Ureter (tissue), 1 donor: Measurements from ENCODE around the gene PDE4DIP. TPM values are rescaled to one million over a fixed set of nuclear protein-coding genes. Genes with fewer than 3 reads are reported as not detected.
"Not testable (repeated sequence)": the region's sequence is repeated elsewhere in the genome, so short reads cannot be mapped to it uniquely, and the experiment has no call there.

Experiments
- DNase-seq: peaks from one replicate; pipeline ENCODE4 v3.0.0-alpha.2; 2020; ENCODE audit warnings: low spot score
- total RNA-seq: library from RNA; stranded (reverse); gene quantifications from one replicate; pipeline ENCODE4 v1.2.4, GENCODE V29; 2023
- donor health status: DM: yes; HTN: yes; CAD: no.

PDE4DIP gene
- total RNA-seq, 1 donor from 2014 or later = 46.2 TPM

- not testable (repeated sequence) for DNase-seq
These were observed 76.8 kb downstream of the PDE4DIP start for GRCh38 chr1:148921047-148921446.

- not testable (repeated sequence) for DNase-seq
These were observed 79.6 kb downstream of the PDE4DIP start for GRCh38 chr1:148923798-148924197.

DNA sequence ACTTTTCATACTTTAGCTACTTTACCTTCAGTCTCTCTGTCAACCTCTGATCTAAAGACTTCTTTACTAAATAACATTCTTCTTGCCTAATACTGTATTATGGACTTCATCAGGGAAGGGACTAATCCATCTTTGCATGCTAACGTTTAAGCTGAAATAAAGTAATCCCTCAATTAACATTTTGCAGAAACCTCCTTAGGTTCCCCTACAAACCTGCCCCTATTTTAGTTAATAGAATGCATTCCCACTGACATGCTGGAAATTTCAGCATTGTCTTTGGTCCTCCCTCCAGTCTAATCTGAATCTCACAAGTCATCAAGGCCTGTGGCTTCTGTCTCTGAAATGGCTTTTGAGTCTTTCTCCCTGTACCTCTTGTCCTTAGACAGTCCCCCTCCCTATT is 83.4 kb downstream of the PDE4DIP start:
- not testable (repeated sequence) for DNase-seq

- DNase-seq = not testable (repeated sequence)
These were observed 85.0 kb downstream of the PDE4DIP start for GRCh38 chr1:148929253-148929652.

DNA sequence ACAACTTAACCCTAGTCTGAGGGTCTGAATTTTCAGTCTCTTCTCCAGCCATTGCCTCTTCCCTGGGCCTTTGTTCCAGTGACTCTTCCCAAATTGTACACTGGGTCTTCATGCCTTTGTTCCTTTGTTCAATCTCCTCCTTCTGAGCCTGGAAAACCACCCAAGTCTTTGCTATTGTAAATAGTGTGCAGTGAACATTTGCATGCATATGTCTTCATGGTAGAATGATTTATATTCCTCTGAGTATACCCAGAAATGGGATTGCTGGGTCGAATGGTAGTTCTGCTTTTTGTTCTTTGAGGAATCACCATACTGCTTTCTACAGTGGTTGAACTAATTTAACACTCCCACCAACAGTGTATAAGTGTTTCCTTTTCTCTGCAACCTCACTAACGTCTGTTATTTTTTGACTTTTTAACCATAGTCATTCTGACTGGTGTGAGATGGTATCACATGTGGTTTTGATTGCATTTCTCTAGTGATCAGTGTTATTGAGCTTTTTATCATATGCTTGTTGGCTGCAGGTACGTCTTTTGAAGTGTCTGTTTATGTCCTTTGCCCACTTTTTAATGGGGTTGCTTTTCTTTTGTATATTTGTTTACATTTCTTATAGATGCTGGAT is 91.3 kb downstream of the PDE4DIP start:
- not testable (repeated sequence) for DNase-seq

GRCh38 chr1:148942906-148943305 is 98.7 kb downstream of the PDE4DIP start:
- not testable (repeated sequence) for DNase-seq

- not testable (repeated sequence) for DNase-seq
These were observed 100.9 kb downstream of the PDE4DIP start for GRCh38 chr1:148945130-148945529.

- DNase-seq = not testable (repeated sequence)
These were observed 104.5 kb downstream of the PDE4DIP start for GRCh38 chr1:148948768-148949167.

DNA sequence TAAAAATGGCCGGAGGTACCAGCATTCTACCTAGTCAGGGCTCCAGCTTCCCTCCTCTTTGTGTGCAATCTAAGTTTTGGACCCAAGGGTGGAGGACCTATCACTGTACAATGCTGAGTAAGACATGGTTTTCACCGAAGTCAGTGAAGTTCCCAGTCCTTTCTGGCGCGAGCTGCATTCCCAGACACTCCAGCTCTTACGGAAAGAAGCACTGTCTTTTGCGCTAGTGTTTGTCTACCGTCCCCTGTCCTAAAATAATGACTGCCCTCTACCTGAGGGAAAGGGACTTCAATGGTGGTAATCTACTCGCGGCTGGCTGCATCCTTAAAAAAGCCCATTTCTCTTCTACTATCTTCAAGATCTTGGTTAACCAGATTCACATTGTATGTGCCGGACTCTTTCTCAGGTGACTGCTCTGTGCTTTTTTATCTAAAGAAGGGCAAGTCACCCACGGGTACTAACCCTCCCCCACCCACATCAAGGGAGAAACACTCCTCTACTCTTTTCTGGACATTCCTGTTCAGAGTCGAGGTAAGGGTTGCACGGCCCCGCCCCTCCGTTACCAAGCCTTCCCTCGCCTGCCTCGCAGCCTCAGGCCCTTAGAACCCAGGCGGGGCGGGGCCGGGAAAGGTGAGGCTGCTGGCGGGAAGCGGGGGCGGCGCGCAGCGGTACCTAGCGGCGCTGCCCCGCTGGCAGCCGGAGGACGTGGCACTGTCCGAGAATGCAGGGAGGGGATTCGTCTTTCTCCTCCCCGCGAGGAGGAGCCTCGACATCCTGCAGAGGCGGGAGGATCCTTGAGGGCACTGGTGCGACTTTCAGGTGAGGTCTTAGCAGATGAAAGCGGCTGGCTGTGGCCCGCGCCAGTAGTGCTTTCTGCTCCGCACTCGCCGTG is 107.4 kb downstream of the PDE4DIP start:
- DNase-seq = peak; percentile 71

DNA sequence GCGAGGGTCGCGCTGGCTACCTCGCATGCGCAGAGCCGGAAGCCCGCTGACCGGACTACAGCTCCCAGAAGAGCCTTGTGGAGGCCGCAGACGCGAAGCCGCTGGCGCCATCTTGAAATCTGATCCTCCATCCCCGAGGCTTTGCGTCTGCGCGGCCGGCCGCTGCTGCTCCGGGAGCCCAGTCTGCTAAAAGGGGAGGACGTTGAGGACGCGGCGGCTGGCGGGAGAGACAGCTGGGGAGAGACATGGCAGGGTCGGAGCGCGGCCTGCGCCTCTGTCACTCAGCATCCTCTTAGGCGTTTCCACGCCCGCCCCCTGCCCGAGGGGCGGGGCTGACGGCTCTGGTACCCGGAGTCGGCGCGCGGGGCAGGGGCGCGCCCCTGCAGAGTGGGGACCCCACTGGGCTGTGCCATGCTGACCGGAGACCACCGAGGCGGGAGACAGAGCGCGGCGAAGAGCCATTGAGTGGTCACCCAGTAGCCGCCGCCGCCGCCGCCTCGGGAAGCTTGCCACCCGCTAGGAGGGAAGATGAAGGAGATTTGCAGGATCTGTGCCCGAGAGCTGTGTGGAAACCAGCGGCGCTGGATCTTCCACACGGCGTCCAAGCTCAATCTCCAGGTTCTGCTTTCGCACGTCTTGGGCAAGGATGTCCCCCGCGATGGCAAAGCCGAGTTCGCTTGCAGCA is 108.2 kb downstream of the PDE4DIP start:
- DNase-seq = peak; percentile 84

GRCh38 chr1:148952938-148953616 is 108.8 kb downstream of the PDE4DIP start:
- peak; percentile 43 for DNase-seq

- not testable (repeated sequence) for DNase-seq
These were observed 109.5 kb downstream of the PDE4DIP start for GRCh38 chr1:148953730-148954129.

DNA sequence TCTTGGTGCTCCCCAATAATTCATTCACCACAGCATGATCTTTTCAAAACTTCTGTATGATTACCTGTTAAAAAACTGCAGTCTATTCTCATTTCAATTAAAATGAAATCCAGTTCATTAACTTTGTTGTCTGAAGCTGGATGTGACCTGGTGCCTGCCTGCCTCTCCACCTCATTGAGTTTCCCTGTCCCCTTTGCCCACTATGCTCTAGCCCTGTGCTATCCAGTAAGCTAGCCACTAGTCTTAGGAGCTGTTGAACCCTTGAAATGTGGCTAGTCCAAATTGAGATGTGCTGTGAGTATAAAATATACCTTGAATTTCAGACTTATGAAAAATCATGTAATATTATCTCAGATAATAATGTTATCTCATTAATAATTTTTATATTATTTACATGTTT is 114.1 kb downstream of the PDE4DIP start:
- not testable (repeated sequence) for DNase-seq

DNA sequence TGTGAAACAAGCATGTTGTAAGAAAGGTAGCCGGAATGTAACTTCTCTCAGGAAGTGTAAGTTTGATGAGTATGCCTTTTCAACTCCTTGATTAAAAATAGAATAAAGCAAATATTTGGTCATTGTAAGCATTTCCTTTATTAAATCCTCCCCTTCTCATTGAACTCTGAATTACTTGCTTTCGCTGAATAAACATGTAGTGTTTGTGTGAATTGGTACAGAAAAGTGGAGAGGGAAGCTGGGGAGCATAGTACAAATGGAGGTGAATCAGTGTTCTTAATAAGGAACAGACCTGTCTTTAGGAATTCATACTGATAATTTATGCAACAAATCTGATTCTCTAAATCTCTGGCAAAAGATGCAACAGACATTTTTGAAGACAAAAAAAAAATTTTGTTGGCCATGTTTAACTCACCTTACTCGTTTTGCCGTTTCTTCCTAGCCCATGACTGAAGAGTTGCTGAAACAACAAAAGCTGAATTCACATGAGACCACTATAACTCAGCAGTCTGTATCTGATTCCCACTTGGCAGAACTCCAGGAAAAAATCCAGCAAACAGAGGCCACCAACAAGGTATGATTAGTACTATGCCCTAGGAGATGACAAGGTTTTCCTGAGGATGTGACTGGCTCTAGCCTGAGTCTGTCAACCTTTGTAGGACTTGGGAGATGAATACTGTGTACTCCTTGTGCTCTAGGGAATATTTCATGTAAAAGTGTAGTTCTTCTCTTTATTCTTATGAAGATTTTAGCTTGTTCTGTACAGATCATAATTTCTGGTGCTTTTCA is 116.2 kb downstream of the PDE4DIP start:
- not testable (repeated sequence) for DNase-seq

GRCh38 chr1:148962127-148962857 is 118.1 kb downstream of the PDE4DIP start:
- not testable (repeated sequence) for DNase-seq

- not testable (repeated sequence) for DNase-seq
These were observed 121.9 kb downstream of the PDE4DIP start for GRCh38 chr1:148966084-148966483.

DNA sequence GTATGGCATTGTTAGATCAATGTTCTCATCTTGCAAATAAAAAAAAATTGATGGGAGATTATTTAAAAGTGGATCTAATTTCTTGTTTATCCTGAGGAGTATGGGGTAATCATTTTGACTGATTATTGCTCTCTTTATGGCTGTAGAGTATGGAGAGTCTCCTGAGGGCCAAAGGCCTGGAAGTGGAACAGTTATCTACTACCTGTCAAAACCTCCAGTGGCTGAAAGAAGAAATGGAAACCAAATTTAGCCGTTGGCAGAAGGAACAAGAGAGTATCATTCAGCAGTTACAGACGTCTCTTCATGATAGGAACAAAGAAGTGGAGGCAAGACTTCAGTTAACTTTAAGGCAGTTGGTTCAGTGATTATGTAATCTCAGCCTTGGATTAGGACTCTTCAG is 123.4 kb downstream of the PDE4DIP start:
- DNase-seq = not testable (repeated sequence)

- not testable (repeated sequence) for DNase-seq
These were observed 124.5 kb downstream of the PDE4DIP start for GRCh38 chr1:148968682-148969081.

GRCh38 chr1:148969126-148969525 is 124.9 kb downstream of the PDE4DIP start:
- DNase-seq = not testable (repeated sequence)

DNA sequence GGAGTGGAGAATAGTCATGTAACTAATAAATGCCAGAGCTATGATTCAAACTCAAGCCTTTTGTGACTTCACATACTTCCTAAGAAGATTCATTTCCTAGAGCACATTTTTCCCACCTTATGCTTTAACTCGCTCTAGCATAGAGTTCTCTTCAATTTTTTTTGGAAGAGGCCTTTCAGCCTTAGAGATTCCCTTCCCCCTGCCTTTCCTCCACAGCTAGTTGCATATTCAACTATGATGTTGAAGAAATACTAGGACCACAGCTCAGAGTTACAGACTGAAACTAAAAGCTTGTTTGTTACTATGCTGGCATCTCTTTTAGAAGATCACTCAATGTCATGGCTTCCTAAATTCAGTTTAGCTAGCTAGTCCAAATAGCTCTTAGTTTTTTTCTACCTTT is 131.2 kb downstream of the PDE4DIP start:
- not testable (repeated sequence) for DNase-seq
